GM12865 (cell line): ENCODE data around the gene PSMD8.

ENCODE experiments used
- DNase-seq: peaks from one replicate; pipeline ENCODE4 v3.0.0; 2010; ENCODE audit warnings: low read depth
- H3K4me3 ChIP-seq: 2 replicates; pipeline ENCODE4 v1.5.1; 2011; ENCODE audit warnings: mild to moderate bottlenecking, low read depth, low read length, control low read depth
- CTCF ChIP-seq: IDR thresholded peaks from 2 replicates; pipeline ENCODE4 v1.5.1; 2011; ENCODE audit warnings: low read length, control low read depth, low read depth, inconsistent platforms; ENCODE audit not compliant: insufficient read depth; ENCODE audit errors: missing control alignments

The PSMD8 gene

GRCh38 chr19:38429055-38429810 lies 54.9 kb downstream of the PSMD8 start:
- no peak overlapping the region for H3K4me3 ChIP-seq
- no peak for DNase-seq
- no peak for TF ChIP-seq CTCF

- H3K4me3 ChIP-seq = no peak overlapping the region
- TF ChIP-seq CTCF = no peak
- DNase-seq = no peak
Observed at GRCh38 chr19:38429811-38430156, 55.4 kb downstream of the PSMD8 start.

- DNase-seq = no peak
- no peak for TF ChIP-seq CTCF
- H3K4me3 ChIP-seq = no peak overlapping the region
Observed at GRCh38 chr19:38430931-38431330, 56.6 kb downstream of the PSMD8 start.

GRCh38 chr19:38433268-38433733 lies 58.9 kb downstream of the PSMD8 start, which contains the start of gene RYR1:
Gene RYR1 (plus strand): TSS chr19:38433691. CDS start chr19:38433830, 139 bp downstream.
- no peak for TF ChIP-seq CTCF
- no peak within 1 kb of the TSS for H3K4me3 ChIP-seq
- peak; percentile 30 for DNase-seq
